Activated CD4-positive, CD25-positive, alpha-beta regulatory T cell treated with anti-CD3 and anti-CD28 coated beads, Interleukin-2, amount 50 U/mL, for 24 hours (primary cell): Measurements from ENCODE around the gene DLX3.

Experiments
- ATAC-seq, 2 donors: fragments of 150-1000 bp; cut with Tn5 transposase; one replicate each; pipeline ENCODE4 v1.10.0; 2021; ENCODE audit warnings: mild to moderate bottlenecking in 1 of 2, moderate library complexity in 1 of 2

DLX3 gene

DNA sequence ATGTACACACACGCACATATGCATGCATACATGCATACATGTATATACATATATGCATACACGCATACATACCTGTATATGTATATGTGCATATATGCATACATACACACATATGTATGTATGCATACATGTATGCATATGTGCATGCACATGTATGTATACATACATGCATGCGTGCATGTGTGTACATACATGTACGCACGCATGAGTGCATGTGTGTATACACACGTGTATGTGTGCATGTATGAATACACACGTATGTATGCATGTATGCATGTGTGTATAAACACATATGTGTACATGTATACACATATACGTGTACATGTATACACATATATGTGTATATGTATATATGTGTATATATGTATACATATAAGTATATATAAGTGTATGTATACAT, 28.5 kb upstream of the DLX3 start:
- ATAC-seq, result no peak

DNA sequence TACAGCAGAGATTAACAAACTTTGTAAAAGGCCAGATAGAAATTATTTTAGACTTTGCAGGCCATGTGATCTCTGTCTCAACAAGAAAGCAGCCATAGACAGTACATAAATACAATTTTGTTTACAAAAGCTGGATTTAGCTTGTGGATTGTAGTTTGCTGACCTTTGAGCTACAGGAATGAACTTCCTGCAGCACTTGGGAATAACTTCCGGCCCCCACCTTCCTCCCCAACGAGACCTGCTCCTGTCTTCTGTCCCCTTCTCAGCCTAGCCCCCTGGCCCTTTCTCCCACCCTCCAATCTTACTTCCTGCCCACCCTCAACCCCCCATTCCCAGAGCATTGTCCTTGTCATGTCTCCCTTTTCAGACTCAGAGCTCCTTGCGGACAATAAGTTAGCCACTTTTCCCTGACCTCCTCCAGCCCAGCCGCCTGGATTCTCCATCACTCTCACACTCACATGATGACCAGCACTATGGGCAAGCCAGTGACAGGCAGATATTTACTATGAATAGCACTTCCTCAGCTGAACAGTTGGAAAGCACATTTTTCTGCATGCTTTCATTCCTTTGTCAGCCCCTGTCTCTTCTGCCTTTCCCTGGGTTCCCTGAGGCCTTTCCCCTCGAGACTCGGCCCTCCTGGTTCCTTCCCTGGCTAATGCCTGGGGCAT, 27.6 kb upstream of the DLX3 start:
- no peak for ATAC-seq

- no peak for ATAC-seq
Measured at GRCh38 chr17:50021681-50022370, 26.8 kb upstream of the DLX3 start.

GRCh38 chr17:50020841-50021599, 26.0 kb upstream of the DLX3 start:
- ATAC-seq, result no peak

GRCh38 chr17:50018909-50019308, 23.9 kb upstream of the DLX3 start:
- no peak for ATAC-seq

DNA sequence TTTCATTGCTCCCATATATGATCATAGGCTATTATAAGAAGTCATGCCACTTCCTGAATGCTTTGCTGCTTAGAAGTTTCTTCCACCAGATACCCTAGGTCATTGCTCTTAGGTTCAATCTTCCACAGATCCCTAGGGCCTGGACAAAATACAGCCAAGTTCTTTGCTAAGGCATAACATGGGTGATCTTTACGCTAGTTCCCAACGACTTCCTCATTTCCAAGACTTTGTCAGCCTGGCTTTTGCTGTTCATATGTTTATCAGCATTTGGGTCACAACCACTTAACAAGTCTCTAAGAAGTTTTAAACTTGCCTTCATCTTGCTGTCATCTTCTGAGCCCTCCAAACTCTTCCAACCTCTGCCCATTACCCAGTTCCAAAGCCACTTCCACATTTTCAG, 20.1 kb upstream of the DLX3 start:
- no peak for ATAC-seq

DNA sequence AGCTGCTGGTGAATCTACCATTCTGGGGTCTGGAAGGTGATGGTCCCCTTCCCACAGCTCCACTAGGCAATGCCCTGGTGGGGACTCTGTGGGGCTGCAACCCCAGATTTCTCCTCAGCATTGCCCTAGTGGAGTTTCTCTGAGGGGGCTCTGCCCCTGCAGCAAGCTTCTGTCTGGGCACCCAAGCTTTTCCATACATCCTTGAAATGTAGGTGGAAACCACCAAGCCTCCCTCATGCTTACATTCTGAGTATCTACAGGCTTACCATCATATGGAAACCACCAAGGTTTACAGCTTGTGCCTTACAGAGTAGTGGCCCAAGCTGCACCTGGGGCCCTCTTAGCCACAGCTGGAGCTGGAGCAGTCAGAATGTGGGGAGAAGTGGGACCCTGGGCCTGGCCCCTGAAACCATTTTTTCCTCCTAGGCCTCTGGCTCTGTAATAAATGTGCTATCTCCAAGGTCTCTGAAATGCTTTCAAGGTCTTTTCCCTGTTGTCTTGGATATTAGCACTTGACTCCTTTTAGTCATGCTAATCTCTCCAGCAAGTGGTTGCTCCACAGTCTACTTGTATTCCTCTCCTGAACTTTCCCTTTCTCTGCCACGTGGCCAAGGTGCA, 19.6 kb upstream of the DLX3 start:
- no peak for ATAC-seq

DNA sequence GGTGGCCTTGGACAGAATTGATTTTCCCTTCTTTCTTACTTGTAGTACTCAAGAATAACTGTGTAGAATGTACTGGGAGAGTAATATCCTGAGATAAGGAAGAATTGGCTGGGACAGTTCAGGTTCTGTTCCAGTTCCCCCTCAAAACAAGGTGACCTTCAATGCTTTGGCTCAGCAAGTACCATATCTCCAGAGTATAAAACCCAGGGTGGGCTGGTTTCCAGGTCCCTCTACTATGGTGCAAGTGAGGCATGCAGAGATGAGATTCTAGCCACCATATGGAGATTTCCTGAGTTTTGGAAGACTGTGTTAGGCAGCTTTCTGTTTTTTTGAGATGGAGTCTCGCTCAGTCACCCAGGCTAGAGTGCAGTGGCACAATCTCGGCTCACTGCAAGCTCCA, 18.1 kb upstream of the DLX3 start:
- no peak for ATAC-seq

GRCh38 chr17:50009282-50009681, 14.3 kb upstream of the DLX3 start:
- ATAC-seq, result no peak

DNA sequence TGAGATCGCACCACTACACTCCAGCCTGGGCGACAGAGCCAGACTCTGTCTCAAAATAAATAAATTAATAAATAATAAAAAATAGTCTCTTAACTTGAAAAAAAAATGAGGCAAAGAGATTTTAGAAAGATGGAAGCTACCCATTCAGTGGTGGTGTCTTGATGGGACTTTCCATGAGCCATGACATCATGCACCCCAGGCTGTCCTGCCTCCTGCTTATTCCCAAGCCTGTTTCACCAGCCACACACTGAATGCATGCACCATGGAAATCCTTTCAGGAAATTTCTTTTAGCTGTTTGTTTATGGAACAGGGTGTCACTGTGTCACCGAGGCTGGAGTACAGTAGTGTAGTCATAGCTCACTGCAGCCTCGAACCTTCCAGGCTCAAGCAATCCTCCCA, 8.9 kb upstream of the DLX3 start:
- no peak for ATAC-seq

DNA sequence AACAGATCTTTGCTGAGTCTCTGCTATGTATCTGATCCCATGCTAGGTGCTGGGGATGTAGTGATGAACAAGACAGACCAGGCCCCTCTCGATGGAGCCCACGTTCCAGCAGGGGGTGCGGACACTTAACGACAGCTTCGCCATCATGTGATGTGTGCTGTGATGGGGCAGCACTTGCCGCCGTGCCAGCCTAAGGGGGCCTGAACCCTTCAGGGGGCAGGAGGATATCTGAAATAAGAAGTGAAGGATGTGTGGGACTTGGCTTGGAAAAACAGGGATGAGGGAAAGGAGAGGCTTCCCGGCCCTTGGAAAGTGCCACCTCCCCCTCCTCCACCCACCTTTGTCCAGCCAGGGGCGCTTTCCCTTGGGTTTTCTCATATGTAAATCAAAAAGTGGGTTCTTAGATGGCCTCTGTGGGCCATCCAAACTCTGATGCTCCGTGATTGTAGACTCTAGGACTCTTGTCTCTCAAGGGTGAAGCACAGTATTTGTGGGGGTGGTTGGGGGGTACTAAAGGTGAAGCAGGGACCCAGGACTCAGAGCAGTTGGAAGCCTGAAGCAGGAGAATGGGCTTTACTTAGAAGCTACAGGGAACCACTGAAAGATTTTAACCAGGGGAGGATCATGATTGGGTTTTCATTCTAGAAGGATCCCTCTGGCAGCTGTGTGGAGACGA, 4.0 kb upstream of the DLX3 start:
- ATAC-seq, result no peak

DNA sequence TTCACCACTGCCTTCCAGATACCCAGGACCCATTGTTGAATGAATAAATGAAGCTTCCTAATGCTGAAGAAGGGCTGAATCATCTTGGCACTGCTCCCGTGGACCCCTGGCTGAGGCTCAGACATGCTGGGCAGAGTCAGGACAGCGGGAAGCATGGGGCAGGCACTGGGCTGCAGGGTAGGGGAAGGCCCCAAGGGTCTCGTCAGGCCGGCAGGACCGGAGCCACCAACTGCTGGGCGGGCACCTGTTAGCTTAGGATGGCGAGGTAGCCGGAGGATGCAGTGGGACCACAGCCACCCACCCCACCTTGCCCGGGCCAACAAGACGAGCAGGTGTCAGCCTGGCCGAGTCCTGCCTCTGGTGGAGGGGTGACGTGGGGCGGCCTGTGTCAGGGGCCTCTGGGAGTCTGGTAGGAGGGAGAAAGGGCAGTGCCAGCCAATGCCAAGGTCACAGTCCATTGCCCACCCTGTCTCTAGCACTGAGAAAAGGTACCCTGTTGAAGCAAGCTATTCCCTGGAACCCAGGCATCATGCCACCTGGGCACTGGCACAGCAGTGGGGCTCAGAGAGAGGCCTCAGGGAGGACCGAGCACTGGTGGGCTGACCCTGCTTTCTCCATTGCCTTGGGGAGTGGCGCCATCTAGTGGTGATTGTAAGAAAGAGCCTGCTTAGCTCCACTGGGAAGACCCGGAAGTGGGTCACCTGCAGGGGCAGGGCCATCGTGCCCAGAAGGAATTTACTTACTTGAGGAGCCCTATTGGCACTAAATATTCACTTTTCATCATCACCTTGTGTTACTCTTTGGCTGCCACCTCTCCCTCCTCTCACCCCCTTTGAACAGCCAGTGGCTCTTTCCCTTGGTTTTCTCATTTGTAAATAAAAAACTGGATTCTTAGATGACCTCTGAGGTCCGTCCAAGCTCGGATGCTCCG, 3.0 kb upstream of the DLX3 start:
- peak; percentile 82 to 90 for ATAC-seq

- no peak for ATAC-seq
Measured at GRCh38 chr17:49997301-49997650, 2.3 kb upstream of the DLX3 start.

GRCh38 chr17:49996495-49997300, 1.7 kb upstream of the DLX3 start:
- ATAC-seq, result peak in 1 of 2 donors; percentile 28

- no peak for ATAC-seq
Measured at GRCh38 chr17:49996121-49996494, 1.1 kb upstream of the DLX3 start.

DNA sequence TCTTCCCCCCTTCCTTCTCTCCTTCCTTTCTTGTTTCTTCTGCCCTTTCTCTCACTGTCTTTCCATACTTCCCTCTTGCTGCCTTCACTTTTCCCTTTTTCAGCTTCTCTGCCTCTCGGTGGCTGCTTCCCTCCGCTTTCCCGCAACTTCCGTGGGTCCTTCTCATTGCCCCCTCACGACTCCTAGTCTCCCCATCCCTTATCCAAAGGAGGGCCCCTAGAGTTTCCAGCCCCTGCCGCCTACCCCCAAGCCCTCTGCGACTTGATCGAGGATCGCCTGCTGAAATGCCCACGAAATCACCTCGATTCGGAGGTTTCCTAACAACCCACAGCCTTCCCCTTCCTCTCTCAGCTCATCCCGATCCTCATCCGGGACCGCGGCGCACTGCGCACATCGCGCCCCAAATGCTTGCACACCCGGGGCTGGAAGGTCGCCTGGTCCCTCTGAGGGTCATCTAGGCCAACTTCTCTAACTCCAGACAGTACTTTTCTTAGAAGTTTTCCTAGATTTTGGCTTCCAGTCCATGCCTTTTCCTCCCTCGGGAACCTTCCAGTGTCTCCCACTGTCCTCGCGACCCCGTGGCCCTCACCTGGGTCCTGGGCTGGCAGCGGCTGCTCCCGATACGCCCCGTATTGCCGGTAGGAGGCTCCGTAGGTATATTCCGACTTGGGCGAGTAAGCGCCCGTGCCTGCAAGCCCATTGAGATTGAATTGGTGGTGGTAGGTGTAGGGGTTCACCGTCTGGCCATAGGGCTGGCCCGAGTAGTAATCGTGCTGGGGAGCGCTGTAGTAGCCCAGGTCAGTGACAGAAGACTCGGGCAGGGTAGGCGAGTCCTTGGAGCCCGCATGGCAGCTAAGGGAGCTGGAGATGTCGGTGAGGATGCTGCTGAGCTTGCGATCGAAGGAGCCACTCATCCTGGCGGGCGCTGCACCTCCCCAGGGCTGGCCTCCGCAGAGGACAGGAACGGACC, 654 bp downstream of the DLX3 start:
- no peak for ATAC-seq

DNA sequence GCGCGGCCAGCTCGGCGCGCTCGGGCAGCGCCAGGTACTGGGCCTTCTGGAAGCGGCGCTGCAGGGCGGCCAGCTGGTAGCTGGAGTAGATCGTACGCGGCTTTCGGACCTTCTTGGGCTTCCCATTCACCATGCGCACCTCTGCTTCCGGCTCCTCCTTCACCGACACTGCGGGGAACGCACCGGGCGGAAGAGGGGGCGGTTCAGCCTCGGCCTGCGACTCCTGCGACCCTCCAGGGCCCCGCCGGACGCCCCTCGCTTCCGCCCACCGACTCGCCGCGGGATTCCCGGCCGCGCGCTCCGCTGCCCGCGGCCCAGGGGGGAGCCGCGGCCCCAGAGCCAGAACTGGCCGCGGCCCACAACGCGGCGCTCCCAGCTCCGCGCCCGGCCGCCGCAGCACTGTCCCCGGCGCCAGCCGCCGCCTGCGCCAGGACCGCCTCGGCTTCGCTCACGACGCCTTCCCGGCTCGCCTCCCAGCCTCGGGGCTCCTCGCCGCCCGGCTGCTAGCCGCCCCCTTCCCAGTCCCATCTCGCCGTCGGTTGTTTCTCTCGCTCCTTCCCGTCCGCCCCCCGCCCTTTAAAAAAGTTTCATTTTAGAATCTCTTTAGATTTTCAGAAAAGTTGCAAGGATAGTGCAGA, 1.5 kb downstream of the DLX3 start:
- ATAC-seq, result peak in 1 of 2 donors; percentile 29

- no peak for ATAC-seq
Measured at GRCh38 chr17:49992933-49993422, 2.0 kb downstream of the DLX3 start.
